ENCODE results near the gene EML1. TPM values are rescaled to one million over a fixed set of nuclear protein-coding genes. Genes with fewer than 3 reads are reported as not detected.

EML1 gene
- total and polyA plus RNA-seq, 2 of the 13 experiments (the other 11 are each of a cell fraction or from before 2014, with no cell fraction given) = 0.59 to 1.7 TPM

GRCh38 chr14:99793213-99794150 lies at the start of gene EML1 (continued):
- TF ChIP-seq HIC2 (CRISPR knock-in tag; IDR thresholded peaks at IDR 0.05; ENCODE audit: low read depth) (no peak), PHF5A (CRISPR knock-in tag; IDR thresholded peaks at IDR 0.05; ENCODE audit: low read depth, unreplicated experiment) (no peak), DDIT3 (CRISPR knock-in tag; IDR thresholded peaks at IDR 0.05) (no peak), NCOA1 (CRISPR knock-in tag; IDR thresholded peaks at IDR 0.05) (no peak), ZBED4 (CRISPR knock-in tag; IDR thresholded peaks at IDR 0.05; ENCODE audit: borderline replicate concordance) (no peak), ZNF431 (CRISPR knock-in tag; IDR thresholded peaks at IDR 0.05; ENCODE audit: borderline replicate concordance, low read depth) (no peak), HOXD1 (CRISPR knock-in tag; IDR thresholded peaks at IDR 0.05) (no peak), GMEB1 (CRISPR knock-in tag; IDR thresholded peaks at IDR 0.05; ENCODE audit: borderline replicate concordance) (no peak), MXI1 (IDR thresholded peaks at IDR 0.05; ENCODE audit: borderline replicate concordance, low read depth, low read length) (peak; percentile 38; the same call in 1 of the 3 replicates), TCF12 (IDR thresholded peaks at IDR 0.05) (no peak), TCF12 (CRISPR knock-in tag; IDR thresholded peaks at IDR 0.05) (no peak), ZSCAN20 (CRISPR knock-in tag; IDR thresholded peaks at IDR 0.05; ENCODE audit: borderline replicate concordance) (0 out of 2 replicates have a peak, but pooled peaks have one; percentile 29), ZNF883 (CRISPR knock-in tag; IDR thresholded peaks at IDR 0.05; ENCODE audit: not compliant biosample characterization) (no peak), NPAS2 (CRISPR knock-in tag; IDR thresholded peaks at IDR 0.05; ENCODE audit: borderline replicate concordance) (no peak), DNMT3B (CRISPR knock-in tag; conservative IDR thresholded peaks at IDR 0.05) (no peak), ATF7-NPFF (CRISPR knock-in tag; IDR thresholded peaks at IDR 0.05; ENCODE audit: low read depth) (no peak), RFX1 (IDR thresholded peaks at IDR 0.05) (peak; percentile 61; the same call in 1 of the 2 replicates), ZNF280B (CRISPR knock-in tag; IDR thresholded peaks at IDR 0.05; ENCODE audit: borderline replicate concordance) (no peak), POLR2AphosphoS2 (IDR thresholded peaks at IDR 0.05; ENCODE audit: low read depth, low read length) (no peak), SRY (CRISPR knock-in tag; IDR thresholded peaks at IDR 0.05) (no peak)
